GM21619 (cell line): ENCODE measurements around the gene BTBD3.

Experiments used
- ATAC-seq: cut with Tn5 transposase; IDR thresholded peaks from one replicate; pipeline ENCODE4 v1.9.1; 2021; ENCODE audit not compliant: unreplicated experiment

BTBD3 gene

DNA sequence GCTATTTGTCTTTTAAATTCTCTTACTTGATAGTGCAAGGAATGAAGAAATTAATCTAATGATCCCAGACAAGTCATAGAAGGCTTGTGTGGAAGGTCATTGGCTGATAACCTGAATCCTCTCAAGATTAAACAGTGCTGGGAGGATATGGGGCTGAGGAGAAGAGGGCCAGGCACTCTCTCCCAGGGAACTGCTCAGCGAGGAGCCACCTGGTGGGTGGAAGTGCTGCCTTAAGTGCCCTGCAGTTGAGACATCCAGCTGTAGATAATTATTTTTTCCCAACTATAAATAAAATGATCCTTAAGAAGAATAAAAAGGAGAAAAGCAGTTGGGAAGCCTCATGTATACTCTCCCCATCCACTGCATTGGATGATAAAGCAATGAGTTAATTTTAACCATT, 47.9 kb downstream of the BTBD3 start:
- ATAC-seq: no peak

DNA sequence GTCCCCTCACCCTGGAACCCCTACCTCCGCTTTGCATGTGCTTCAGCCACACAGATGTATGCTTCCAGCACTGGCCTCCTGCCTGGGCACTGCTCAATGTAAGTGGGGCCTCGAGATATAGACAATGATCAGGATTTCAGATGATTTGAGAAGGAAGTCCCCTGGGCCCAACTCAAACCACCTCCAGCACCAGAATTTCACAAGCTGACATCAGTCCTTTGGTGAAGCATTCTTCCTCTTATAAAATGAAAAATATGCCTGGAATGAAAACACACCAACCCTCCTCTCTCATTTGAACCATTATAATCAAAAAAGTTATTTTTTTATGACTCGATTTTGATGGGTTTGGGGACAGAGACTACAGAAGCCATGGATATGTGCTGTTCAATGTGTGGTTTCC, 48.5 kb downstream of the BTBD3 start:
- no peak for ATAC-seq

DNA sequence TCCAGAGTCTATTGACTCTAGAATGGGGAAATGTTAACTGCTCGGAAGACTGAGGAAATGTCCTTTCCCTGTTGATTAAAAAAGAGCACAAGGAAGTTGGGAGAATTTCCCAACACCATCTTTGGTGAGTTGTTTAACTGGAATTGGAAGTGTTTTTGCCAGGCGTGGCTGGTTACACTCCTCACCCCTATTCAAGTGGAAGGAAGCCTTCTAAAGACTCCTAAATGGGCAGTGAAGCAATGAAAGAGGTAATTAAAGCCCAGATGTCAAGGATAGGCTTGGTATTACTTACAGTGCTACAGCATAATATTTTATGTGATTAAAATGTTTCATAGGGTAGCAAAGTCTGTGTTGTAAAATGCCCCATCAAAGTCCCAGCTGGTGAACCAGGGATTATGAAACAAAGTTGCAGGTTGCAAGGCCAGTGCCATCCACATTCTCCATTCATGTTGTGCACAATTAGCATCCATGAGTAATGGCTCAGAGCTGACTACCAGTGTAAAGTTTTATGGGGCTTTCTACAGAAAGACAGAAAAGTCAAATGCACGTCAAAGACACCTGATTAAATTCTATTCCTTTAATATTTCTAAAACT, 52.6 kb downstream of the BTBD3 start:
- ATAC-seq: no peak

DNA sequence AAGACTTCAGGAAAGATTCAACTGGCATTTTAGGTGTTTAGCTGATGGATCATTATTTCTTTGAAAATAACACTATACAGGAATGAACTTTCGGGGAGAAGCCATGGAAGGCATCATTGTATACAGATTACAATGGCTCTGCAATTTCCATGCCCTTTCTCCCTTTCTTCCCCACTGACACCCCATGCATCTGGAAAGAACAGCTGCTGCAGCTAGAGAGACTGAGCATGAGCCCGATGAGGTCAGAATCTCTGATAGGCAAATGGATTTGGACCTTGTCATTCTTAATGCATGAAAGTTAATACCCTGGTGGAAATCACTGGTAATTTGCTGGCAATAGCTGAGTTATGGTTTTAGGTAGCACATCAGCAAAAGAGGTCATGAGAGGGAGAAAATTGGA, 54.8 kb downstream of the BTBD3 start:
- no peak for ATAC-seq
